ENCODE results near the gene MYH9. TPM values are rescaled to one million over a fixed set of nuclear protein-coding genes. Genes with fewer than 3 reads are reported as not detected.
A peak's percentile ranks its signal among the peaks of the same experiment; 100 is the strongest.

Gene MYH9
- total RNA-seq, 1 experiment from 2014 or later, result 758 TPM

DNA sequence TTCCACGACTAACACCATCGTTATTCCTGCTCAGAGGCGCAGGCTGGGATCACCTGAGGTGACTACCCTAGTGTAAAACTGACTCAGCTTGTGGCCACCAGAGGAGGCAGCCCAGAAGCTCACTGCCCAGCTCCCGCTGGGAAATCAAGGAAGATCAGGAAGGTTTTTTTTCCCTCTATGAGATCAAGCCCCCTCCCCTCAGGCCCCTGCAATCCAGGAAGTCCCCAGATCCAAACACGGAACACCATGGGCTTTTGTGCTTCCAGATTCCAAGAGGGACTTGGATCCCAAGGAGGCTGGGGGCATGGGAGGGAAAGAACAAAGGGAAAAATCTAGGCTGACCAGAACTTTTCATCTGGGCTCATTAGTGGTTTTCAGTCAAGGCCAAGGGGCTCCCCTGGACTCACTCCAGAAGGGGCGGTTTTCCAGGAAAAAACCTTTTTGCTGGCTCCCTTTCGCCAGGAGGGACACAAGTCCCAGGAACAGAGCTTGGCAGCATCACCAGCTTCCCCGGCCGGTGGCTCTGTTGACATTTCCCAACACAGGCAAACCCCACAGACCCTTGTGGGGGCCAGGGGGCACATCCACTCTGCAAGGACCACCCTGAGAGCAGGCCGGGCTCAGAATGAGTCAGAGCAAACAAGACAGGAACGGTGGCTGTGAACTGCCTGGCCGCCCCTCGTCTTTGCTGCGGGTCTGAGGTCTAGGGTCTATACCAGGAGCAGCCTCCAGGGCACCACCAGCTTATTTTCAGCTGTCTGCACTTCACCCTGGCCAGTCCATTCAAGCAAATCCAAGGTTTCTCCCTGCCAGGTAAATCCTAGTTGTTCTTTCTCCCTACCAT, 36.8 kb downstream of the MYH9 start:
- Histone ChIP-seq H3K9me3 (ENCODE audit: insufficient read depth, low read depth) (no peaks in the 10 kb centered on the region), H3F3A (ENCODE audit: insufficient read depth, low read depth) (peaks cover 88% of the 10 kb centered on the region), H3K27ac (peak overlapping the region; percentile 25), H4K20me1 (ENCODE audit: insufficient read depth) (peaks cover 93% of the 10 kb centered on the region), H3K36me3 (ENCODE audit: low read depth) (peaks cover 12% of the 10 kb centered on the region; the same call in 1 of the 2 replicates), H3K9me2 (ENCODE audit: insufficient read depth) (no peaks in the 10 kb centered on the region), H3K79me2 (ENCODE audit: low read depth) (peaks cover 93% of the 10 kb centered on the region), H3K4me2 (no peak overlapping the region), H2AFZ (no peak overlapping the region), H3K4me1 (replicated peaks; ENCODE audit: insufficient read depth) (peaks cover 22% of the 10 kb centered on the region), H3K27me3 (ENCODE audit: insufficient read depth, low read depth) (no peaks in the 10 kb centered on the region), H3K4me3 (no peak overlapping the region)
- no TSS peak for BruUV-seq (replicated peaks)
- TF ChIP-seq EZH2 (IDR thresholded peaks at IDR 0.05; ENCODE audit: low read depth), result no peak
- TF ChIP-seq, protein P1, sequence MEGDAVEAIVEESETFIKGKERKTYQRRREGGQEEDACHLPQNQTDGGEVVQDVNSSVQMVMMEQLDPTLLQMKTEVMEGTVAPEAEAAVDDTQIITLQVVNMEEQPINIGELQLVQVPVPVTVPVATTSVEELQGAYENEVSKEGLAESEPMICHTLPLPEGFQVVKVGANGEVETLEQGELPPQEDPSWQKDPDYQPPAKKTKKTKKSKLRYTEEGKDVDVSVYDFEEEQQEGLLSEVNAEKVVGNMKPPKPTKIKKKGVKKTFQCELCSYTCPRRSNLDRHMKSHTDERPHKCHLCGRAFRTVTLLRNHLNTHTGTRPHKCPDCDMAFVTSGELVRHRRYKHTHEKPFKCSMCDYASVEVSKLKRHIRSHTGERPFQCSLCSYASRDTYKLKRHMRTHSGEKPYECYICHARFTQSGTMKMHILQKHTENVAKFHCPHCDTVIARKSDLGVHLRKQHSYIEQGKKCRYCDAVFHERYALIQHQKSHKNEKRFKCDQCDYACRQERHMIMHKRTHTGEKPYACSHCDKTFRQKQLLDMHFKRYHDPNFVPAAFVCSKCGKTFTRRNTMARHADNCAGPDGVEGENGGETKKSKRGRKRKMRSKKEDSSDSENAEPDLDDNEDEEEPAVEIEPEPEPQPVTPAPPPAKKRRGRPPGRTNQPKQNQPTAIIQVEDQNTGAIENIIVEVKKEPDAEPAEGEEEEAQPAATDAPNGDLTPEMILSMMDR (conservative IDR thresholded peaks at IDR 0.05), result no peak
- ChIA-PET POLR2A (ENCODE audit: unreplicated experiment) (interaction anchor here (0.6 to 1.3 kb wide), 7 partner anchors 9 to 37 kb away, joined by 3 to 24 read pairs (median 6); partner anchors contain the start of gene MYH9), CTCF (interaction anchor here (0.5 to 1.0 kb wide), 3 partner anchors 9 to 850 kb away, joined by 3 to 4 read pairs (median 3); no protein-coding TSS in a partner anchor)
- intact Hi-C loops (cut with micrococcal nuclease; ENCODE audit: unreplicated experiment), result loop anchor here (5.0 kb wide), 1 partner anchor 49 kb away; no protein-coding TSS in a partner anchor
- no peak for DNase-seq

DNA sequence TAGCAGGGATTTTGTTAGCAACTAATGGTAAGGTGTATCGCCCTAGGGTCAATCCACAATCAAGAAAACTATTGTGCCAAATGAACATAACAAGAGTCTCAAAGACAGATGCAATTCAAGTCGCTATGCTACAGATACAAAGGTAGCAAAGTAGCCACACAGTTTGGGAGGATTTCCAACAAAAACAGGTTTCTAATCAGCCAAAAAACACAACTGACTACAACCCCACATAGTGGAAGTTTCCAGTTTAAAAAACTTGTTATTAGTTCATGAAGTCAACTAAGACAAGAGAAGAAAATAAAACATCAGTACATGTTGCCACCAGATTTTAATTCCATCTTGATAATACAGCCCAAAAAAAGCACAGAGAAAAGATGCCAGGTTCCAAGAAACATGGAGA, 38.0 kb downstream of the MYH9 start:
- TF ChIP-seq, protein P1 (conservative IDR thresholded peaks at IDR 0.05), result no peak
- TF ChIP-seq EZH2 (IDR thresholded peaks at IDR 0.05; ENCODE audit: low read depth), result no peak
- intact Hi-C loops (cut with micrococcal nuclease; ENCODE audit: unreplicated experiment), result loop anchor here (5.0 kb wide), 1 partner anchor 47 kb away; no protein-coding TSS in a partner anchor
- H3F3A ChIP-seq (ENCODE audit: insufficient read depth, low read depth), result peaks cover 88% of the 10 kb centered on the region
- peaks cover 22% of the 10 kb centered on the region for H3K4me1 ChIP-seq (replicated peaks; ENCODE audit: insufficient read depth)
- no peaks in the 10 kb centered on the region for H3K9me3 ChIP-seq (ENCODE audit: insufficient read depth, low read depth)
- H3K4me3 ChIP-seq, result no peak overlapping the region
- peaks cover 18% of the 10 kb centered on the region for H3K36me3 ChIP-seq (ENCODE audit: low read depth)
- H3K9me2 ChIP-seq (ENCODE audit: insufficient read depth), result no peaks in the 10 kb centered on the region
- BruUV-seq (replicated peaks), result no TSS peak
- no peaks in the 10 kb centered on the region for H3K27me3 ChIP-seq (ENCODE audit: insufficient read depth, low read depth)
- ChIA-PET POLR2A (ENCODE audit: unreplicated experiment) (no interaction called here), CTCF (no interaction called here)
- H2AFZ ChIP-seq, result no peak overlapping the region
- H3K79me2 ChIP-seq (ENCODE audit: low read depth), result peaks cover 93% of the 10 kb centered on the region
- peaks cover 93% of the 10 kb centered on the region for H4K20me1 ChIP-seq (ENCODE audit: insufficient read depth)
- no peak for DNase-seq
- H3K27ac ChIP-seq, result no peak overlapping the region
- no peak overlapping the region for H3K4me2 ChIP-seq

DNA sequence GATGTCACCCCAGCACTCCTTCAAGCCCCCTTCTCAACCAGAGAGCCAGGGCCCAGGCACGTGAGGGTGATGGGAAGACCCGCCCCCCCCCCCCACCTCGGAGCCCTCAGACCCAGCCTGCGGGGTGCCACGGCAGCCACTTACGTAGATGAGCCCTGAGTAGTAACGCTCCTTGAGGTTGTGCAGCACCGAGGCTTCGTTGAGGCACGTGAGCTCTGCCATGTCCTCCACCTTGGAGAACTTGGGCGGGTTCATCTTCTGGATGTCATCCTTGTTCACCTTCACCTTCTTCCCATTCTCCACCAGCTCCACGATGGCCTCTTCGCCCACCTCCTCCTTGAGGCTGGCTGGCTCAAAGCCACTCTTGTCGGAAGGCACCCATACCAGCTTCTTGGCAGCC, 39.0 kb downstream of the MYH9 start:
- no TSS peak for BruUV-seq (replicated peaks)
- no peak for DNase-seq
- Histone ChIP-seq H3K27ac (no peak overlapping the region), H4K20me1 (ENCODE audit: insufficient read depth) (peaks cover 93% of the 10 kb centered on the region), H3K9me2 (ENCODE audit: insufficient read depth) (no peaks in the 10 kb centered on the region), H3K36me3 (ENCODE audit: low read depth) (peaks cover 28% of the 10 kb centered on the region), H3K4me3 (no peak overlapping the region), H2AFZ (no peak overlapping the region), H3F3A (ENCODE audit: insufficient read depth, low read depth) (peaks cover 88% of the 10 kb centered on the region), H3K4me2 (no peak overlapping the region), H3K79me2 (ENCODE audit: low read depth) (peaks cover 93% of the 10 kb centered on the region), H3K27me3 (ENCODE audit: insufficient read depth, low read depth) (no peaks in the 10 kb centered on the region), H3K9me3 (ENCODE audit: insufficient read depth, low read depth) (no peaks in the 10 kb centered on the region), H3K4me1 (replicated peaks; ENCODE audit: insufficient read depth) (peaks cover 22% of the 10 kb centered on the region)
- CTCF ChIA-PET, result no interaction called here
- intact Hi-C loops (cut with micrococcal nuclease; ENCODE audit: unreplicated experiment), result no loop called here
- POLR2A ChIA-PET (ENCODE audit: unreplicated experiment), result interaction anchor here (0.6 kb wide), 1 partner anchor 11 kb away, joined by 3 read pairs; no protein-coding TSS in a partner anchor
- TF ChIP-seq, protein P1 (conservative IDR thresholded peaks at IDR 0.05), result no peak
- no peak for TF ChIP-seq EZH2 (IDR thresholded peaks at IDR 0.05; ENCODE audit: low read depth)
